Measurements from ENCODE around the gene DNAAF8.

GRCh38 chr16:4745274-4745569 lies 10.9 kb downstream of the DNAAF8 start:
- no peak for TF ChIP-seq CTCF (conservative IDR thresholded peaks at IDR 0.05 in 1 of 2, IDR thresholded peaks at IDR 0.05 in 1 of 2; ENCODE audit: extremely low read depth in 1 of 2, insufficient read depth in 1 of 2, low read depth in 1 of 2, low read length in 2 of 2)
- no peak for TF ChIP-seq EZH2 (IDR thresholded peaks at IDR 0.05; ENCODE audit: borderline replicate concordance, low read length)
